Stimulated activated memory B cell treated with anti-CD40 and anti-IgM and Interleukin-4, amounts not matched to agents 10 μg/mL and 1 μg/mL and 100 μg/mL, for 72 hours (primary cell): ENCODE results near the gene DDX52.
"Not testable (repeated sequence)": the region's sequence is repeated elsewhere in the genome, so short reads cannot be mapped to it uniquely, and the experiment has no call there.

Experiments
- ATAC-seq: fragments of 150-1000 bp; cut with Tn5 transposase; 2 replicates; pipeline ENCODE4 v1.10.0; 2021
- H3K27ac Mint-ChIP-seq: one replicate; pipeline ENCODE4 v1.8.0; 2022; ENCODE audit warnings: mild to moderate bottlenecking, mixed read lengths
- H3K27me3 Mint-ChIP-seq: one replicate; pipeline ENCODE4 v1.8.0; 2022; ENCODE audit warnings: mixed read lengths
- H3K36me3 Mint-ChIP-seq: one replicate; pipeline ENCODE4 v1.8.0; 2022; ENCODE audit warnings: mixed read lengths
- H3K4me1 Mint-ChIP-seq: one replicate; pipeline ENCODE4 v1.8.0; 2022; ENCODE audit warnings: mixed read lengths
- H3K4me3 Mint-ChIP-seq: one replicate; pipeline ENCODE4 v1.8.0; 2022; ENCODE audit warnings: mild to moderate bottlenecking, moderate library complexity, mixed read lengths
- H3K9me3 Mint-ChIP-seq: one replicate; pipeline ENCODE4 v1.8.0; 2022; ENCODE audit warnings: mixed read lengths

Gene DDX52

DNA sequence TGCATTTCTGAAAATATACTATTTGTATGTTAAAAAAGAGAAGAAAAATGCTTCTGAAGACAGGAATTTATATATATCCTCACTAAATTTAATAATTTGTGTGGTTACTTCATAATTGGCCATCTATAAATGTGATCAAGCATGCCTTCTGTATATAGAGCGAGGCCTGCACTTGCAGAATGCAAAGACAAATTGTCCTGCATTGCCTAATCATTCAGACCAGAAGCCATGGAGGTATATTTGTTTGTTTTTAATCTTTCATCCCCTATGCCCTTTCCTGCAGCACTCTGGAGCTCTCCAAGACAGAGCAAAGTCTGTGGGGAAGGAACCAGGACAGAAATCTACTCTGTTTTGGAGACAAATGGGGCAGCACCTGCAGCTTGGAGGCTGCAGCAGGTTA is 23.8 kb upstream of the DDX52 start:
- Mint-ChIP-seq H3K27me3 (no peaks in the 10 kb centered on the region), H3K27ac (no peak overlapping the region), H3K4me1 (no peaks in the 10 kb centered on the region), H3K9me3 (no peaks in the 10 kb centered on the region), H3K4me3 (no peak overlapping the region), H3K36me3 (no peaks in the 10 kb centered on the region)
- no peak for ATAC-seq

DNA sequence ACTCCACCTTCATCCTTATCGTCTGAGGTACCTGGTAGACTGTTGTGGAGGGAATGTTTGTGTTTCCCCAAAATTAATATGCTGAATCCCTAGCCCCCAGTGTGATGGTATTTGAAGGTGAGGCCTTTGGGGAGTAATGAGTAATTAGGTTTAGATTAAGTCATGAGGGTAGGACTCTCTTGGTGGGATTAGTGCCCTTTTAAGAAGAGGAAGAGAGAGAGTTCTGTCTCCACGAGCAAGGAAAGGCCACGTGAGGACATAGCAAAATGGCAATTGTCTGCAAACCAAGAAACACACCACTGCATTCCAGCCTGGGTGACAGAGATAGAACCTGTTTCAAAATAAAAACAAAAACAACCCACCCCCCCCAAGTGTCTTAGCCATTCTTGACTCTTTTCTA is 21.0 kb upstream of the DDX52 start:
- Mint-ChIP-seq H3K4me1 (no peaks in the 10 kb centered on the region), H3K27me3 (no peaks in the 10 kb centered on the region), H3K4me3 (no peak overlapping the region), H3K9me3 (no peaks in the 10 kb centered on the region), H3K27ac (no peak overlapping the region), H3K36me3 (no peaks in the 10 kb centered on the region)
- peak; percentile 34 for ATAC-seq

GRCh38 chr17:37662353-37662752 is 19.1 kb upstream of the DDX52 start:
- no peaks in the 10 kb centered on the region for H3K36me3 Mint-ChIP-seq
- H3K9me3 Mint-ChIP-seq: no peaks in the 10 kb centered on the region
- no peaks in the 10 kb centered on the region for H3K4me1 Mint-ChIP-seq
- H3K4me3 Mint-ChIP-seq: no peak overlapping the region
- ATAC-seq: no peak
- no peak overlapping the region for H3K27ac Mint-ChIP-seq
- no peaks in the 10 kb centered on the region for H3K27me3 Mint-ChIP-seq

GRCh38 chr17:37661400-37662014 is 18.3 kb upstream of the DDX52 start:
- no peaks in the 10 kb centered on the region for H3K4me1 Mint-ChIP-seq

GRCh38 chr17:37659925-37660324 is 16.7 kb upstream of the DDX52 start:
- no peaks in the 10 kb centered on the region for H3K9me3 Mint-ChIP-seq
- ATAC-seq: no peak

More at GRCh38 chr17:37661400-37662014, 18.3 kb upstream of the DDX52 start:
- Mint-ChIP-seq H3K27me3 (no peaks in the 10 kb centered on the region), H3K36me3 (no peaks in the 10 kb centered on the region), H3K27ac (no peak overlapping the region), H3K4me3 (no peak overlapping the region), H3K9me3 (no peaks in the 10 kb centered on the region)
- no peak for ATAC-seq

GRCh38 chr17:37657202-37657601 is 14.0 kb upstream of the DDX52 start:
- Mint-ChIP-seq H3K4me3 (no peak overlapping the region), H3K9me3 (no peaks in the 10 kb centered on the region), H3K4me1 (no peaks in the 10 kb centered on the region), H3K27ac (no peak overlapping the region), H3K36me3 (no peaks in the 10 kb centered on the region), H3K27me3 (peaks cover under 1% of the 10 kb centered on the region)
- no peak for ATAC-seq

More at GRCh38 chr17:37659925-37660324, 16.7 kb upstream of the DDX52 start:
- Mint-ChIP-seq H3K27ac (no peak overlapping the region), H3K4me1 (no peaks in the 10 kb centered on the region), H3K36me3 (no peaks in the 10 kb centered on the region), H3K27me3 (no peaks in the 10 kb centered on the region), H3K4me3 (no peak overlapping the region)

DNA sequence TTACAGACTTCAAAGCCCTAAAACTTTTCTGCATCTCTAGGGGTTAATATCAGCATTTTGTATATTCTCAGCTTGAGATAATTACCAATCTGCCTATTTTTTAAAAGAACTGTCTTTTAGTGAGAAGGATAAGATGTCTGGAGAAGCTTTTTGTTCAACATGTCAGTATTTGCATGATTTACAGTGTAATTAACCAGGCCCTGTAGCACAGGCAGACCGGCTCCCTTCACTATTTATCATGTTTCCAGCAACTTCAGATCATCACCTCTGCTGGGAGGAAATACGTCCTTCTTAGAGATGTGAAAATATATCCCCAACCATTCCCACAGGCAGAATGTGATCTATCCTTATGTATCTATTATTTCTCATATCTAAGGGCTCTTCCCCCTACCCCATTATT is 8.6 kb upstream of the DDX52 start:
- Mint-ChIP-seq H3K27me3 (peaks cover 42% of the 10 kb centered on the region), H3K4me3 (no peak overlapping the region), H3K4me1 (no peaks in the 10 kb centered on the region), H3K36me3 (no peaks in the 10 kb centered on the region), H3K9me3 (no peaks in the 10 kb centered on the region), H3K27ac (no peak overlapping the region)
- no peak for ATAC-seq

GRCh38 chr17:37650419-37651003 is 7.3 kb upstream of the DDX52 start:
- ATAC-seq: no peak
- Mint-ChIP-seq H3K4me1 (no peaks in the 10 kb centered on the region), H3K27me3 (peaks cover 53% of the 10 kb centered on the region), H3K27ac (no peak overlapping the region), H3K4me3 (no peak overlapping the region), H3K9me3 (no peaks in the 10 kb centered on the region), H3K36me3 (no peaks in the 10 kb centered on the region)

DNA sequence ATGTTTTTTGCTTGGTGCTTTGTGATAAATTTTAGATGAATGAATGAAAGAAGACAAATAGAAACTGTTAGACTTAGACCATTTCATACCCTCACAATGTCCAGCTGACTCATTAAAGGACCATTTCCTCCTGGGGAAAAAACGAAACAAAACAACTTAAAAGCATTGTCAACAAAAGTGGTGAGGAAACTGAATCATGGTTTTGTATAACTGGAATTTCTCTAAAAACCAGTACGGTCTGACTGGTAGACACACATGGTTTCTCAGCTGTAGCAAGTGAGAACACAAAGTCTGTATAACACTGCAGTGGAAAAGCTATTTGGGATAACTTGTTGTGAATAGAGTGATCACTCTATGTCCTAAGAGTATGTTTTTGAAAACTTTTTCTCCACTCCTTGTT is 5.3 kb upstream of the DDX52 start:
- Mint-ChIP-seq H3K4me3 (no peak overlapping the region), H3K4me1 (peaks cover 5% of the 10 kb centered on the region), H3K36me3 (no peaks in the 10 kb centered on the region), H3K27ac (no peak overlapping the region), H3K9me3 (no peaks in the 10 kb centered on the region), H3K27me3 (peaks cover 69% of the 10 kb centered on the region)
- ATAC-seq: no peak

GRCh38 chr17:37647856-37648255 is 4.6 kb upstream of the DDX52 start:
- no peak for ATAC-seq
- Mint-ChIP-seq H3K27ac (no peak overlapping the region), H3K4me3 (no peak overlapping the region), H3K36me3 (no peaks in the 10 kb centered on the region), H3K27me3 (peaks cover 69% of the 10 kb centered on the region), H3K9me3 (no peaks in the 10 kb centered on the region), H3K4me1 (peaks cover 11% of the 10 kb centered on the region)

DNA sequence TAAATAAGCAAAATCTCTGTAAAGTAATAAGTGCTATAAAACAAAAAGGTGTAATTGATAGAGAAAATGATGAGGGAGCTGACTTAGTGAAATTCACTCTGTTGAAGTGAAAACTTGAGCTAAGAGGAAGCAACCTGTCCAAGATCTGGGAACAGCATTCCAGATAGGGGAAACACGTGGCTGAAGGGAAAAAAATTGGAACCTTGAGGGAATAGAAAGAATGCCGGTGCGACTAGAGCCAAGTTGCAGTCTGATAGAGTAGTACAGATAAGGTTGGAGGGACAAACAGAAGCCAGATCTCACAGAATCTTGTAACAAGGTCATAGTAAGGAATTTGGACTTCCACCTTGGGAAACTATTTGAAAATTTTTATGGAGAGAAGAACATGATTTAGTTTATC is 623 bp upstream of the DDX52 start:
- Mint-ChIP-seq H3K27me3 (peaks cover 41% of the 10 kb centered on the region), H3K4me3 (peak overlapping the region; percentile 85), H3K27ac (peak overlapping the region; percentile 92), H3K9me3 (no peaks in the 10 kb centered on the region), H3K36me3 (peaks cover 11% of the 10 kb centered on the region), H3K4me1 (peaks cover 29% of the 10 kb centered on the region)
- no peak for ATAC-seq

GRCh38 chr17:37642681-37643080 is 565 bp downstream of the DDX52 start:
- H3K9me3 Mint-ChIP-seq: no peaks in the 10 kb centered on the region
- H3K4me3 Mint-ChIP-seq: peak overlapping the region; percentile 85
- peaks cover 29% of the 10 kb centered on the region for H3K4me1 Mint-ChIP-seq
- H3K27me3 Mint-ChIP-seq: peaks cover 29% of the 10 kb centered on the region
- H3K36me3 Mint-ChIP-seq: peaks cover 18% of the 10 kb centered on the region
- ATAC-seq: no peak
- H3K27ac Mint-ChIP-seq: peak overlapping the region; percentile 92

DNA sequence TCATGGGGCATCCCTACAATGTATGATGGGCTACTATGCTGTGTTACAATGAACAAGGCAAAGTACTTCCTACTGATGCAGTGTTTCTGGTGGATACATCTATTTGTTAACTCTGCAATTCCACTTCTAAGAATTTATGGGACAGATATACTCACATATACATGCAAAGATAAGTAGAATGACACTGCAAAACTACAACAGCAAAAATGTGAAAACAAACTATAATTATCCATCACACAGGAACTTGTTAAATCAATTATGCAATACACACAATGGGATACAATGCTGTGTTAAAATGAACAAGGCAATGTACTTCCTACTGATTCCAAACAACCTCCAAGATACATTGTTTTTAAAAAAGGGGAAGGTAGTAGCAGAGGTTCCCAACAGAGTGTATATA is 3.2 kb downstream of the DDX52 start:
- H3K9me3 Mint-ChIP-seq: no peaks in the 10 kb centered on the region

GRCh38 chr17:37637956-37638355 is 5.3 kb downstream of the DDX52 start:
- no peaks in the 10 kb centered on the region for H3K9me3 Mint-ChIP-seq
- no peaks in the 10 kb centered on the region for H3K27me3 Mint-ChIP-seq
- H3K36me3 Mint-ChIP-seq: peaks cover 43% of the 10 kb centered on the region
- H3K27ac Mint-ChIP-seq: no peak overlapping the region
- H3K4me3 Mint-ChIP-seq: no peak overlapping the region
- H3K4me1 Mint-ChIP-seq: peaks cover 19% of the 10 kb centered on the region
- ATAC-seq: no peak

More for the DNA sequence above, 3.2 kb downstream of the DDX52 start:
- ATAC-seq: no peak
- peaks cover 42% of the 10 kb centered on the region for H3K36me3 Mint-ChIP-seq
- no peak overlapping the region for H3K27ac Mint-ChIP-seq
- peaks cover 13% of the 10 kb centered on the region for H3K27me3 Mint-ChIP-seq
- H3K4me3 Mint-ChIP-seq: no peak overlapping the region
- H3K4me1 Mint-ChIP-seq: peaks cover 29% of the 10 kb centered on the region

GRCh38 chr17:37616430-37616829 is 26.8 kb downstream of the DDX52 start:
- H3K4me1 Mint-ChIP-seq, ATAC-seq, H3K27me3 Mint-ChIP-seq, H3K9me3 Mint-ChIP-seq, H3K27ac Mint-ChIP-seq, H3K4me3 Mint-ChIP-seq: not testable (repeated sequence)
- peaks cover 18% of the 10 kb centered on the region for H3K36me3 Mint-ChIP-seq

DNA sequence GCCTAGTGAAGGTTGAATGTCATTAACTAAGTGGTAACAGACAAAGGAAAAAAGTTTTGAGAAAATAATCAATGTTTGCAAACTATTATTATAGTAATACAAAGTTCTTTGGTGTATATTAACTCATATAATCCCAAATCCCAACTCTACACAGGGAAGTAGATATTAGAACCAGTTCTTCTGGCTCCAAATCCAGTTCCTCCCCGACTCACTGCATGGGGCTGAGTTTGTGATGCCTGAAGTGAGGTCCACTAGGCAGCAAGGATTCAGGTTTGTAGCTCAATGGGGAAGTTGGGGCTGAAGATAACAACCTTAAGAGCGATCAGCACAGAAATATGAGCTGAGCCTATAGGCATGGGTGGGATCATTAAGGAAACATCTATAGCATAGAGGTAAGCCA is 28.4 kb downstream of the DDX52 start:
- Mint-ChIP-seq H3K9me3 (no peaks in the 10 kb centered on the region), H3K4me3 (no peak overlapping the region), H3K27me3 (no peaks in the 10 kb centered on the region), H3K36me3 (peaks cover 12% of the 10 kb centered on the region), H3K27ac (no peak overlapping the region), H3K4me1 (no peaks in the 10 kb centered on the region)
- ATAC-seq: no peak
